Stimulated activated CD8-positive, alpha-beta memory T cell treated with anti-CD3 and anti-CD28 coated beads, Interleukin-15, amount 100 ng/mL, for 48 hours (primary cell): ENCODE results near the gene PRKCB.
A peak's percentile ranks its signal among the peaks of the same experiment; 100 is the strongest.

ENCODE experiments used
- DNase-seq, 2 donors: peaks; one replicate each; pipeline ENCODE4 v3.0.0-alpha.2; 2020; ENCODE audit warnings: low read depth in 2 of 2

The PRKCB gene

GRCh38 chr16:23836404-23837311 lies 875 bp downstream of the PRKCB start:
- DNase-seq: peak in 1 of 2 donors; percentile 43

DNA sequence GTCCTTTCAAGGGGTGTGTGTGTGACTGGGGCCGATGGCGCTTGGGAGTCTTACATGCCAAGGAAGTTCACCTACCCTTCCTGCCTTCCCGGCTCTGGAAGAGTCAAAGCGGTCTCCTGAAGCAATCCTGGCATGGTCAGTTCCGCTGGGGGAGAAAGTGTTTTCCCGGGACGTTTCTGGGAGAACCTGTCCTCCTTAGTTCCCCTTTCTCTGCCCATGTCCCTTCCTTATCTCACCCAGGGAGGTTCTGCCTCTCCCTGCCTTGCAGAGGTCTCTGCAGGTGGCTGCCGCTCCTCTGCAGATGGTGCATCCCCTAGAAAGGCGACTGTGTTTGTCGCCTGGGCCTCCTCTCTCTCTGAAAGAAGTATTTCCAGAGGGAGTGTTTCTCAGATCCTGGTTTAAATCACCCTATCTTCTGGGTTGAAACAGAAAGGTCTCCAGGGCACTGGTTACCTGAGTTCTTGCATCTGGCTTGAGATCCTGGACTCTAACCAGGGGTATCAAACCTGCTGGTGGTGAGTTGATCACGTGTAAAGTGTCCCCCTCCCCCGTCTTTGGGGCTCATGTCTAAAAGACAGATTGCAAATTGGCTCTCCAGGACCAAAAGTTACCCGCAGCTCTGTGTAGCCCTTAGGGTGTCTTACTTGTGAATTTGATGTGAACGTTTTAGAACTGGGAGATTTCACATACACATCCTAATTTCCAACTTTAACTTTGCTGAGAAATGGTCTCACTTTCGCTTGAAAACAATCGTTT lies 1.9 kb downstream of the PRKCB start:
- DNase-seq: no peak

GRCh38 chr16:23838485-23839142 lies 2.8 kb downstream of the PRKCB start:
- no peak for DNase-seq

DNA sequence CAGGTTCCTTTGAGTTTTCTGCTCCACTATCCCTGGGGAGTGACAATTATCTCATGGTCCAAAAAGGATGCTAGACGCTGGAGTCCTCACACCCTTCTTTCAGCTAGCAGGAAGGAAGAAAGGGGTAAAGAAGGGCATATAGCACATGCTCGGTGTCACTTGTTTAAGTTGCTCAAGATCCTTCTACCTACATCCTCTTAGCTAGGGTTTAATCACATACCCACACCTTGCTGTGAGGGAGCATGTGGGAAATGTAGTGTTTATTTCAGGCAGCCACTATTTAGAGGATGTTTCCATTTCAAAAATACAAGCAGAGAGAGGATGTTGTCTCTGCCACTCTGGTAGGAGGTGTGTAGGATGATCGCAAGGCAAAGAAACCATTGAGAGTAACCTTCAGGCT lies 4.5 kb downstream of the PRKCB start:
- no peak for DNase-seq

DNA sequence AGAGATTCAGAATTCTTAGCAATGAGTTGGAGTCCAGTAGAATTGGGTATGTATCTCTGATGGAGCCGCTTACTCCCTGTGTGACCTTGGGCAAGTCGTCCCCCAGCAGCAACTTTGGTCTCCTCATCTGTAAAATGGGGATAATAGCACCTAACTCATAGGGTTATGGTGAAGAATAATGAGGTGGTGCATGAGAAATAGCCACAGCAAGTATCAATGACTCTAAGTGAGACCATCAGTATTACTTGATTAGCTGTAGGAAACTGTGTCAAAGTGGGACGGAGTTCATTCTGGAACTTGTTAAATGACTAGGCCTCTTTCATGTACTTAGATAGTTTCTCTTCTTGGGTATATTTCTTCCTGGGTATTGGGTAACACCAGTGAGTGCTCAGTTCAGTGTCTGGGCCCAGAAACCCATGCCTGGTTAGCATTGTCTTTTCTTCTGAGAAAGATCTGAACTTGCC lies 6.4 kb downstream of the PRKCB start:
- peak in 1 of 2 donors; percentile 44 for DNase-seq

GRCh38 chr16:23843143-23843542 lies 7.4 kb downstream of the PRKCB start:
- no peak for DNase-seq

DNA sequence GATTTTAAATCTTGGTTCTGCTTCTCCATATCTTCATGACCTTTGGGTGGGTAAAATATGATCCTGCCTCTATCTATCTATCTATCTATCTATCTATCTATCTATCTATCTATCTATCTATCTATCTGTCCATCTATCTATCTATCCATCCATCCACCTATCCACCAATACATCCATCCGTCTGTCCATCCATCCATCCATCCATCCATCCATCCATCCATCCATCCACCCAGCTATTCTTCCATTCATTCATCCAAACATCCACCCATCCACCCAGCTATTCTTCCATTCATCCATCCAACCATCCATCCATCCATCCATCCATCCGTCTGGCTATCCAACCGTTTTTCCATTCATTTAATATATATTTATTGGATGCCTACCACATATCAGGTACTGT lies 11.5 kb downstream of the PRKCB start:
- DNase-seq: no peak

GRCh38 chr16:23847948-23848347 lies 12.2 kb downstream of the PRKCB start:
- DNase-seq: peak in 1 of 2 donors; percentile 49

GRCh38 chr16:23848958-23849357 lies 13.2 kb downstream of the PRKCB start:
- DNase-seq: no peak

- DNase-seq: no peak
Observed at GRCh38 chr16:23852794-23853562, 17.2 kb downstream of the PRKCB start.

DNA sequence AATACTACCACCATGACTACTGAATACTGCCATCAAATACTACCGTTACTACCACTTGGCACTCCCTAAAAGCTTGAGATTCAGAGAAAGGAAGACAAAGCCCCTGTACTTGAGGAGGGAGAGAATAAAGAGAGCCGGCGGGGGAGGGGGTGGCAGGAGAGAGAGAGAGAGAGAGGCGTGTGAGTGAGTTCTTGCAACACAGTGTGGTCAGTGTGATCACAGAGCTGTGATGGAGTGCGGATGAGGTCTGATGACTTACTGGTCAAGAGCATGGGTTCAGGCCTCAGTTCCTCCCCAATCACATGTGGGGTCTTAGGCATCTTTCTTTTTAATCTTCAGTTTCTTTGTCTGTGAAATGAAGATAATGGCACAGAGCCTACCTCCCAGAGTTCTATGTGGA lies 19.2 kb downstream of the PRKCB start:
- DNase-seq: no peak

DNA sequence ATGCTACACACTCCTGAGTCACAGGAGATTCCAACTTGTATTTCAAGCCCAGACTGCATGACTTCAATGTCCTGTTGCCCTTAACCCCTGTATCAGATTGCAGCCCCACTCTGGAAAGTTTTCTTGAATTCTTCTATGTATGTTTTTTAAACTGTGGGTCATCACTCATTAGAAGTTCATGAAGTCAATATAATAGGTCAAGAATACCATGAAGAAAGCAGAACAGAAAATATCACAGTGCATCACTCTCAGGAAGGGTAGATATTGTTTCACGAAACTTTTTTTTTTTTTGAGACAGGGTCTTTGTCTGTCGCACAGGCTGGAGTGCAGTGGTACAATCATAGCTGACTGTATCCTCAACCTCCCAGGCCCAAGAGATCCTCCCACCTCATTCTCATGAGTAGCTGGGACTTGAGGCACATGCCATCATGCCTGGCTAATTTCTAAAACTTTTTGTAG lies 20.5 kb downstream of the PRKCB start:
- DNase-seq: no peak

GRCh38 chr16:23857256-23857880 lies 21.6 kb downstream of the PRKCB start:
- DNase-seq: no peak

GRCh38 chr16:23857881-23858269 lies 22.1 kb downstream of the PRKCB start:
- no peak for DNase-seq

GRCh38 chr16:23858542-23858941 lies 22.8 kb downstream of the PRKCB start:
- no peak for DNase-seq

DNA sequence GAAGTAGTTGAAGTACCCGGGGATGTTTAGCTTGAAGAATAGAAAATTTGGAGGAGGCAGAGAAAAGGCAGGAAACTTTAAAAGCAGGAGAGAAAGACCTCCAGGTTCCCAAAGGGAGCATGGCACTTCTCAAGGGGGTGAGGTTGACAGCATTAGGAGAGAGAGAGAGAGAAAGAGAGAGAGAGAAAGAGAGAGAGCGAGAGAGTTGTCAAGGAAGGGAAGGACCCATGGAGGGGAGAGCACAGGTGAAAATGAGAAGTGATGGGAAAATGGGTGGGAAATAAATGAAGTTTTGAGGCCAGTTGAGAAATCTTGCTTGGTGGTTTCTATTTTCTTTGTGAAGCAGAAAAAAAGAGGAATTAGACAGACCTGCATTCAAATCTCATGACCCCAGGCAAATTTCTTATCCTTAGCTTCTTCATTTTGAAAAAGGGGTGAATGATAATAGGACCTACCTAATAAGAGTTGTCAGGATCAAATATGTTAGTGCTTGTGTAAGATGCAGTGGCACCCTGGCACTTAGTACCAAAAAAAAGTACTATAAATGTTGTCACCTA lies 24.0 kb downstream of the PRKCB start:
- no peak for DNase-seq

DNA sequence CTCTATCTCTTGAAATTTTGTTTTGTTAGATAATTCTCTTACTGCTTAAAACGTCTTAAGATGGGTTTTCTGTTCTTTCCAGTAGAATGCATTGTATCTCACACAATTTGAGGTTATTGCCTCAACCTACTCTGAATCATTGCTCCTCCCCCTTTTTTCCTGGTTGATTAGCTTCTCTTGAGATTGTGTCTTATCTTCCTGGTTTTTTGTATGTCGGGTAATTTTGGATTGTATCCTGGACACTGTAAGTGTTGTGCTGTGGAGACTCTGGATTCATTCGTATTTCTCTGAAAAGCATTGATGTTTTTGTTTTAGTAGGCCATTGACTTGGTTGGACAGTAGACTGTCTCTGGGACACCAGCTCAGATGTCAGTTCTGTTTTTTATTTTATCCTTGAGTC lies 26.1 kb downstream of the PRKCB start:
- no peak for DNase-seq

- no peak for DNase-seq
Observed at GRCh38 chr16:23862556-23862955, 26.8 kb downstream of the PRKCB start.

DNA sequence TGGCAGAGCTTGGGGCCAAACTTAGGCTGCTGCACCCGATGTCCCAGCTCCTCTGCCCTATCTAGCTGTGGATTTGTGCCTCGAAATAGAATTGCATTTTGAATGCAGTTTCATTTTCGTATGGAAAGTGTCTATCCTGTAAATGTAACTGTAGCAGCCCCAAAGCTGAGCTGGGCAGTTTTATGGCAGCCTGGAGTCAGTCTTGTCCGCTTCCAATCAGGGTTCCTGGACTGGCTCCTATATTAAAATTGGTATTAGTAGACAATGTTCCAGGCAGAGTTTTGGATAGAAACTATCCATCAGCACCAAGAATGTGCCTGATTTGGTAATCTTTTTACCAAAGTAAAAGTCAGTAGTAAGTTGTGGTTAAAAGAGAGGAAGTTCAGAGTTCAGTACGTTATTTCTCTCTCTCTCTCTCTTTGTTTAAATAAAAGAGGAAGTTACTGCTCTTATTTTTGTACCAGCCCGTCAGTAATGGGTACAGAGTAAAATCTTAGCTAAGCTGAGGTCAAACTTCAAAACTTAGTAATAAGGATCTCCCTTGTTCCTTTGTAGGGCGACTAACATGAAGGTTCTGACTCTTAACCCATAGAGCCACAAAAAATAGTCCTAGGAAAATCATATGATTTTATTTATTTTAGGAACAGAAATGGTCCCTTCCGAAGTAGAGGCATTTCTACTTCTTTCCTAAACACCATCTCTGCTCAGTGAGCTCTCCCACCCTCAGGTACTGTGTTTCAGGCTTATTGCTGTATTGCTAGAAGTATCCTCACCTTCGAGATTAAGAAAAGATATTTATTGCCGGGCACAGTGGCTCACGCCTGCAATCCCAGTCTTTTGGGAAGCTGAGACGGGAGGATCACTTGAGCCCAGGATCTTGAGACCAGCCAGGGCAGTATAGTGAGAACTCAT lies 28.0 kb downstream of the PRKCB start:
- no peak for DNase-seq

- DNase-seq: no peak
Observed at GRCh38 chr16:23865853-23866252, 30.1 kb downstream of the PRKCB start.
